ENCODE measurements around the gene POLQ.
A peak's percentile ranks its signal among the peaks of the same experiment; 100 is the strongest.
"Not testable (repeated sequence)": the region's sequence is repeated elsewhere in the genome, so short reads cannot be mapped to it uniquely, and the experiment has no call there.

POLQ gene

GRCh38 chr3:121545574-121546455, at the start of gene POLQ:
Gene POLQ, minus strand, starts transcription at chr3:121545988. Its CDS starts 111 bp downstream, at chr3:121545877.
- H3K4me3 Mint-ChIP-seq = peak within 1 kb of the TSS; percentile 87
- no peaks in the 10 kb centered on the region for H3K9me3 Mint-ChIP-seq
- peaks cover 30% of the 10 kb centered on the region for H3K4me1 Mint-ChIP-seq (ENCODE audit: low read depth)
- H3K27ac Mint-ChIP-seq = peak within 1 kb of the TSS; percentile 85
- H3K36me3 Mint-ChIP-seq (ENCODE audit: low read depth) = peaks cover 13% of the 10 kb centered on the region
- no peaks in the 10 kb centered on the region for H3K27me3 Mint-ChIP-seq (ENCODE audit: low read depth)

GRCh38 chr3:121594850-121595249, 49.1 kb upstream of the POLQ start:
- no peak overlapping the region for H3K4me3 Mint-ChIP-seq
- H3K9me3 Mint-ChIP-seq = no peaks in the 10 kb centered on the region
- no peaks in the 10 kb centered on the region for H3K4me1 Mint-ChIP-seq (ENCODE audit: low read depth)
- no peaks in the 10 kb centered on the region for H3K36me3 Mint-ChIP-seq (ENCODE audit: low read depth)
- H3K27me3 Mint-ChIP-seq (ENCODE audit: low read depth) = peaks cover 11% of the 10 kb centered on the region
- H3K27ac Mint-ChIP-seq = no peak overlapping the region

DNA sequence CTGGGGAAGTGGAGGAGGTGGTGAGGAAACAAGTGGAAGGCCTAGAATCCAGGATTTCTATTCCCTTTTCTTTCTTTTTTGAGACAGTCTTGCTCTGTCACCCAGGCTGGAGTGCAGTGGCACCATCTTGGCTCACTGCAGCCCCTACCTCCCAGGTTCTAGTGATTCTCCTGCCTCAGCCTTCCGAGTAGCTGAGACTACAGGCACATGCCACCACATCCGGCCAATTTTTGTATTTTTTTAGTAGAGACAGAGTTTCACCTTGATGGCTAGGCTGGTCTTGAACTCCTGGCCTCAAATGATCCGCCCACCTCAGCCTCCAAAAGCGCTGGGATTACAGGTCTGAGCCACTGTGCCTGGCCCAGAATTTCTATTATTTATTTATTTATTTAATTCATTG, 48.0 kb upstream of the POLQ start:
- H3K4me3 Mint-ChIP-seq; H3K36me3 Mint-ChIP-seq (ENCODE audit: low read depth); H3K9me3 Mint-ChIP-seq; H3K4me1 Mint-ChIP-seq (ENCODE audit: low read depth); H3K27ac Mint-ChIP-seq: not testable (repeated sequence)
- peaks cover 15% of the 10 kb centered on the region for H3K27me3 Mint-ChIP-seq (ENCODE audit: low read depth)

DNA sequence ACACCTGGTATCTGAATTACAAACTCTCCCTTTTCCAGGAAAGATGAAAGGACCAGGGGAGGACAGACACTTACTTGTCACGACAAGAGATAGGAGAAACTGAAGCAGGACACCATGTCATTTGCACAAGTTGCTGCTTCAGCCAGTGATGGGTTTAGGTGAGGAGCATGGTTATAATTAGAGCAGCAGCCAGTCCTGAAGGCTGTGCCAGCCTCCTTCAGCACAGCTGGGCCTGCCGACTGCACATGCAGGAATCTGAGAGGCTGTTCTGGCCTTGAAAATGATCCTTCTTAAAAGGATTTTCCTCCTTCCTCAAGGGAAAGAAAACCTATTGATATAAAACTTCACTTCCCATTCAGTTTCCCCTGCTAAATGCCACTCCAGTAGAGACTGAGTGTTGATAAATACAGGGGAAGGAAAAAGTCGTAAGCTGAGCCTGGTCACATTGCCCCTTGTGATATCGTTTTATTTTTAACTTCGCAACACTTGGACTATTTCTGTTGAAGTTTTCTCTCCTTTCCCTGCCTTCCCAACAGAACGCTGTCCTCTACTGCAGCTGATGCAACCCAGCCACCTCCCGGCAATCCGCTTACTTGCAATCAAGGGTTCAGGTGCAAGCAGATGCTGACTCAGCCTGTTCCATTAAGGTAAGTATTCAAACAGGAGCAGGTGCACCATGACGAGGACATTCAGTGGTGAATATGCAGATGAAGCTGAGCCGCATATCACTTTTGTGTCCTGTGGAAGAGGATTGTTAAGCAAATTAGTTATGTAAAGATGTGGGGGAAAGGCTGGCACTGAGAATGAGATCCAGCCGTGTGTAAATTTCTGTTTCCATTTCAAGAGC, 47.3 kb upstream of the POLQ start, which contains the start of gene FBXO40:
TSS of gene FBXO40 (plus strand) at position 524 of the 847 bp plus-strand sequence. CDS start 27,197 bp downstream, outside the sequence.
- Mint-ChIP-seq H3K36me3 (ENCODE audit: low read depth) (no peaks in the 10 kb centered on the region), H3K27ac (no peak within 1 kb of the TSS), H3K4me3 (no peak within 1 kb of the TSS), H3K9me3 (no peaks in the 10 kb centered on the region), H3K27me3 (ENCODE audit: low read depth) (peaks cover 15% of the 10 kb centered on the region), H3K4me1 (ENCODE audit: low read depth) (no peaks in the 10 kb centered on the region)

DNA sequence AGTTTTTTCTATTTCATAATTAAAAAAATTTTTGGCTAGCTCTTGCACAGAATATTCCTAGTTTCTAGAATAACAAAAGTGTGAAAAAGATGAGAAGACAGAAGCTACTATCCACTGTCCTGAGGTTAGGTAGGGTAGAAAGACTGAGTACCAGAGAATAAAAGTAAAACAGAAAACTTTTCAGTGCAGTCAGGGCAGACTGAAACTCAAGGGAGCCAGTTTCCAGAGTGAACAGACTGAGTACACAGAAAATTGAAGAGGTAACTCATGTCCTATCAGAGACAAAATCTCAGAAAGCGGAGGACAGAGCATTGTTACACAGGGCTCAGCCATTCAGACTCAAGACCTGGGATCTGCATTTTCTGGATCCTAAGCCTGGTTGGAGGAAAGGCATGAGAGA, 38.6 kb upstream of the POLQ start:
- peaks cover 20% of the 10 kb centered on the region for H3K27me3 Mint-ChIP-seq (ENCODE audit: low read depth)
- no peak overlapping the region for H3K4me3 Mint-ChIP-seq
- H3K4me1 Mint-ChIP-seq (ENCODE audit: low read depth) = no peaks in the 10 kb centered on the region
- no peaks in the 10 kb centered on the region for H3K36me3 Mint-ChIP-seq (ENCODE audit: low read depth)
- H3K9me3 Mint-ChIP-seq = no peaks in the 10 kb centered on the region
- H3K27ac Mint-ChIP-seq = no peak overlapping the region

DNA sequence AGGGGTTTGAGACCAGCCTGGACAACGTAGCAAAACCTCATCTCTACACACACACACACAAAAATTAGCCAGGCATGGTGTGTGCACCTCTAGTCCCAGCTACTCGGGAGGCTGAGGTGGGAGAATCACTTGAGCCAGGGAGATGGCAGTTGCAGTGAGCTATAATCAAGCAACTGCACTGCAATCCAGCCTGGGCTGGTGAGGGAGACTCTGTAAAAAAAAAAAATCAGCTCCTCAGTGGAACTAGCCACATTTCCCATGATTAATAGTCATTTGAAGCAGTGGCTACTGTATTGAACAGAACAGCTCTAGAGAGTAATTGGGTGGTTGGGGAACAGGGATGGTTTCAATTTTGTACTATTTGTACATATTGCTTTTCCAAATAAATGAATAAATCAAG, 35.9 kb upstream of the POLQ start:
- H3K9me3 Mint-ChIP-seq = no peaks in the 10 kb centered on the region
- H3K4me1 Mint-ChIP-seq (ENCODE audit: low read depth) = no peaks in the 10 kb centered on the region
- H3K36me3 Mint-ChIP-seq (ENCODE audit: low read depth) = no peaks in the 10 kb centered on the region
- H3K27me3 Mint-ChIP-seq (ENCODE audit: low read depth) = peaks cover 20% of the 10 kb centered on the region
- H3K4me3 Mint-ChIP-seq = no peak overlapping the region
- H3K27ac Mint-ChIP-seq = no peak overlapping the region

- Mint-ChIP-seq H3K27ac (no peak overlapping the region), H3K4me3 (no peak overlapping the region), H3K27me3 (ENCODE audit: low read depth) (peaks cover 8% of the 10 kb centered on the region), H3K36me3 (ENCODE audit: low read depth) (no peaks in the 10 kb centered on the region), H3K4me1 (ENCODE audit: low read depth) (no peaks in the 10 kb centered on the region), H3K9me3 (no peaks in the 10 kb centered on the region)
These were observed 28.7 kb upstream of the POLQ start for GRCh38 chr3:121574449-121574848.

DNA sequence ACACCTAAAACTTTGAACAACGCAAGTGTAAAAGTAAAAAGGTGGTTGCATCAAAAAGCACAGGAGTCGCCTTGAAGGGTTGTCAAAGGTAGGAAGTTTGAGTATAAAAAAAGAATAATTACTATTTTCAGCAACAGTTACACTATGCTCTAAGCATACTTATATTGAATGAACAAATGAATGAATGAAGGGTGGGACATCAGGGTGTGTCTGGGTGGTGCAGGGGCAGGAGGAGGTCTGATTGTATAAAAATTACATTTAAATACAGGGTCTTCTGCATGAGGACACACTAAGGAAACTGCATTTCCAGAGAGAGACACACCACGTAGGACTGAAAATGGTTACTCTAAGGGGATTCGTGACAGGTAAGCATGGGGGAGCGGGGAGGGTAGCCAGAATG, 21.9 kb upstream of the POLQ start, which contains the start of gene ARGFX:
TSS of gene ARGFX (plus strand) at position 301 of the 400 bp plus-strand sequence. CDS start 2,765 bp downstream, outside the sequence.
- Mint-ChIP-seq H3K4me3 (no peak within 1 kb of the TSS), H3K27me3 (ENCODE audit: low read depth) (peaks cover 10% of the 10 kb centered on the region), H3K9me3 (no peaks in the 10 kb centered on the region), H3K27ac (no peak within 1 kb of the TSS), H3K36me3 (ENCODE audit: low read depth) (no peaks in the 10 kb centered on the region), H3K4me1 (ENCODE audit: low read depth) (no peaks in the 10 kb centered on the region)

DNA sequence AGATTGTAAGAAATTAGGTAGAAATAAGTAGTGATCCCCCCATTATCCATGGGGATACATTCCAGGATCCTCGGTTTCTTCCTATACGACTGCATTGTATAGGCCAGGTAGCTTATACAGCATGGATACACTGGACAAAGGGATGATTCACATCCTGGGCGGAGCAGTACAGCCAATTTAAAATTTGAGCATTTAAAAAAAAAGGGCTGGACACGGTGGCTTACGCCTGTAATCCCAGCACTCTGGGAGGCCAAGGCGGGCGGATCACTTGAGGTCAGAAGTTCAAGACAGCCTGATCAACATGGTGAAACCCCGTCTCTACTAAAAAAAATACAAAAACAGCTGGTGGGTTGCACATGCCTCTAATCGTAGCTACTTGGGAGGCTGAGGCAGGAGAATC, 21.0 kb upstream of the POLQ start:
- Mint-ChIP-seq H3K27ac (no peak overlapping the region), H3K36me3 (ENCODE audit: low read depth) (no peaks in the 10 kb centered on the region), H3K4me1 (ENCODE audit: low read depth) (no peaks in the 10 kb centered on the region), H3K27me3 (ENCODE audit: low read depth) (peaks cover 12% of the 10 kb centered on the region), H3K4me3 (no peak overlapping the region), H3K9me3 (no peaks in the 10 kb centered on the region)

- H3K27me3 Mint-ChIP-seq (ENCODE audit: low read depth) = peaks cover 14% of the 10 kb centered on the region
- no peak overlapping the region for H3K4me3 Mint-ChIP-seq
- H3K27ac Mint-ChIP-seq = no peak overlapping the region
- no peaks in the 10 kb centered on the region for H3K9me3 Mint-ChIP-seq
- H3K36me3 Mint-ChIP-seq (ENCODE audit: low read depth) = no peaks in the 10 kb centered on the region
- no peaks in the 10 kb centered on the region for H3K4me1 Mint-ChIP-seq (ENCODE audit: low read depth)
These were observed 16.4 kb upstream of the POLQ start for GRCh38 chr3:121562148-121562547.

DNA sequence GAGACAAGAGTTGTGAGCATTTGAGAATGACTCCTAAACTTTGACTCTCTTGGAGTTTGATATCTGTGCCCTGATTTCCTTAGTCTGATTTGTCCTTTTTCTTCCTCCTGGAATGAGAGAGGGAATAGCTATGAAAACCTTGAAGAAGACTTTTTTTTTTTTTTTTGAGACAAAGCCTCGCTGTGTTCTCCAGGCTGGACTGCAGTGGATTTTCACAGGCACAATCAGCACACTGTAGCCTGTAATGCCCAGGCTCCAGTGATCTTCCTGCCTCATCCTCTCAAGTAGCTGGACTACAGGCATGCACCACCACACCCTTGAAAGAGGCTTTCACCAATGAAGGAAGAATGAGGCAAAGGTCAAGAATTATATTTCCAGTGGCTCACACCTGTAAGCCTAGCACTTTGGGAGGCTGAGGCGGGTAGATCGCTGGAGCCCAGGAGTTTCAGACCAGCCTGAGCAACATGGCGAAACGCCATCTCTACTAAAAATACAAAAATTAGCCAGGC, 11.7 kb upstream of the POLQ start:
- Mint-ChIP-seq H3K4me1 (ENCODE audit: low read depth) (peaks cover 5% of the 10 kb centered on the region), H3K4me3 (no peak overlapping the region), H3K9me3 (no peaks in the 10 kb centered on the region), H3K27ac (no peak overlapping the region), H3K27me3 (ENCODE audit: low read depth) (peaks cover 8% of the 10 kb centered on the region), H3K36me3 (ENCODE audit: low read depth) (no peaks in the 10 kb centered on the region)

- no peak overlapping the region for H3K4me3 Mint-ChIP-seq
- no peaks in the 10 kb centered on the region for H3K36me3 Mint-ChIP-seq (ENCODE audit: low read depth)
- H3K27me3 Mint-ChIP-seq (ENCODE audit: low read depth) = no peaks in the 10 kb centered on the region
- peaks cover 12% of the 10 kb centered on the region for H3K4me1 Mint-ChIP-seq (ENCODE audit: low read depth)
- H3K9me3 Mint-ChIP-seq = no peaks in the 10 kb centered on the region
- no peak overlapping the region for H3K27ac Mint-ChIP-seq
These were observed 7.0 kb upstream of the POLQ start for GRCh38 chr3:121552797-121553196.

- H3K27me3 Mint-ChIP-seq (ENCODE audit: low read depth) = no peaks in the 10 kb centered on the region
- peaks cover 12% of the 10 kb centered on the region for H3K4me1 Mint-ChIP-seq (ENCODE audit: low read depth)
- no peaks in the 10 kb centered on the region for H3K9me3 Mint-ChIP-seq
- H3K36me3 Mint-ChIP-seq (ENCODE audit: low read depth) = no peaks in the 10 kb centered on the region
- H3K4me3 Mint-ChIP-seq = no peak overlapping the region
- H3K27ac Mint-ChIP-seq = no peak overlapping the region
These were observed 6.6 kb upstream of the POLQ start for GRCh38 chr3:121552379-121552778.

DNA sequence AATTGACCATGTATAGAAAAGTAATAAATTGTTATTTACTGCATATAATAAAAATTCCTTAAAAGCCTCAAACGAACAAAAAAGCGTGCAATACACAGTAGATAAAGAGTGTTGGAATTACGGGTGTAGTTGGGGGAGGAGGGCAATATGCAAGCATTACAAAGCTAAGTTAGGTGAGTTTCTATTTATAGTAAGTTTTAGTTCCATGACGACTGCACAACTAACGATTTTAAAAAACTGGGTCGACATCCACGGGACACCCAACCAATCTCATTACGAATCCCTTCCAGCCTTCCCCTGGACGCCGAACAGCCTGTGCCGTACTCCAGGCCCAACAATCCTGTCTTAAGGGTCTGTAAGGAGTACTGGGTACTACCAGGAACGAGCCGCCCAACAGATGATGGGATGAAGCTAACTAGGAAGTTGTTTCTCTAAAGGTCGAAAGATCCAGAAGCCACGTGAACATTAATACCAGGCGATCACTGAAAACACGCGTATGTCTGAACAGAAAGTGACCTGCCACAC, 677 bp downstream of the POLQ start:
- H3K9me3 Mint-ChIP-seq = no peaks in the 10 kb centered on the region
- peaks cover 30% of the 10 kb centered on the region for H3K4me1 Mint-ChIP-seq (ENCODE audit: low read depth)
- peak overlapping the region; percentile 80 for H3K27ac Mint-ChIP-seq
- H3K4me3 Mint-ChIP-seq = peak overlapping the region; percentile 87
- H3K27me3 Mint-ChIP-seq (ENCODE audit: low read depth) = no peaks in the 10 kb centered on the region
- H3K36me3 Mint-ChIP-seq (ENCODE audit: low read depth) = peaks cover 13% of the 10 kb centered on the region

Data from T-helper 1 cell treated with Interleukin-12 subunit alpha and Interleukin-12 subunit beta and Interleukin-4 antibody, amounts not matched to agents 30 μg/mL and 1 μg/mL, for 36 hours (primary cell).